ENCODE data around the gene THSD4.

The THSD4 gene

DNA sequence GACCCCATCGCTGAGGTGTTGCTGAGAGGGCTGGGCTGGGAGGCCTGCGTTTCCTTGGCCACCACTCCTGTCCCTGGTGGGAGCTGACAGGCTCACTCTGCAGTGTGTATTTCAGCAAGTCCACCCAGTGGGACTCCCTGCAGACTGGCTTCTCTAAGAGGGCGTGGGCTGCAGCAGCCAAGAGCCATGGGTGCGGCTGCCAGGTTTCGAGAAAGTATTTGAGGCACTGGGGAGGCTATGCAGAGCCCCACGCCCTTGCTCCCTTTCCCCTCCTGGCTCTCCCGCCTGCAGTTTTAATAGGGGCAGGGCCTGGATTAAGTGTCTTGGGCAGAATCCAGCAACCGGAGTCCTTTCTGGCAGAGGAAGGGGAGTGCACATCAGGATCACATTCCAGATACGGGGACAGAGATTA is 242.1 kb downstream of the THSD4 start:
- peak; percentile 35 for DNase-seq (ENCODE audit: low read depth)
- H3K4me3 ChIP-seq (ENCODE audit: low read length) = no peak overlapping the region
- TF ChIP-seq, protein P1, sequence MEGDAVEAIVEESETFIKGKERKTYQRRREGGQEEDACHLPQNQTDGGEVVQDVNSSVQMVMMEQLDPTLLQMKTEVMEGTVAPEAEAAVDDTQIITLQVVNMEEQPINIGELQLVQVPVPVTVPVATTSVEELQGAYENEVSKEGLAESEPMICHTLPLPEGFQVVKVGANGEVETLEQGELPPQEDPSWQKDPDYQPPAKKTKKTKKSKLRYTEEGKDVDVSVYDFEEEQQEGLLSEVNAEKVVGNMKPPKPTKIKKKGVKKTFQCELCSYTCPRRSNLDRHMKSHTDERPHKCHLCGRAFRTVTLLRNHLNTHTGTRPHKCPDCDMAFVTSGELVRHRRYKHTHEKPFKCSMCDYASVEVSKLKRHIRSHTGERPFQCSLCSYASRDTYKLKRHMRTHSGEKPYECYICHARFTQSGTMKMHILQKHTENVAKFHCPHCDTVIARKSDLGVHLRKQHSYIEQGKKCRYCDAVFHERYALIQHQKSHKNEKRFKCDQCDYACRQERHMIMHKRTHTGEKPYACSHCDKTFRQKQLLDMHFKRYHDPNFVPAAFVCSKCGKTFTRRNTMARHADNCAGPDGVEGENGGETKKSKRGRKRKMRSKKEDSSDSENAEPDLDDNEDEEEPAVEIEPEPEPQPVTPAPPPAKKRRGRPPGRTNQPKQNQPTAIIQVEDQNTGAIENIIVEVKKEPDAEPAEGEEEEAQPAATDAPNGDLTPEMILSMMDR (conservative IDR thresholded peaks at IDR 0.05; ENCODE audit: low read depth, low read length) = no peak

DNA sequence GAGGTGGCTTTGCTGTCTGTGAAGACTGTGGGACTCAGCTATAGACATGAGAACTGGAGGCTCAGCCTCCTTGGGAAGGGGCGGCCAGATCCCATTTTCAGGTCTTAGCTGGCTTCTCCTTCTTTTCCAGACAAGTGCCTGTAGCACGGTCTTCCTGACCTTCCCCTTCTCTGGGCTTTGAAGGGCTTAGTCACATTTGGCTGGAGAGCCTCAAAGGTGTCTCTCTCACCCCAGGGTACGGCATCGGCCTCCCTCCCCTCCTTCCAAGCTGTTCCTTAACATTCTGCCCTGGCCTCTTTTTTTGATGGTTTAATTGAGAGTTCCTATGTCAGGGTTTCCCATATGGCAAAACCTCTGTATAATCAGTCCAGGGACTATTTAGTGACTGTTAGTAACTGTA is 242.7 kb downstream of the THSD4 start:
- TF ChIP-seq, protein P1 (conservative IDR thresholded peaks at IDR 0.05; ENCODE audit: low read depth, low read length) = no peak
- H3K4me3 ChIP-seq (ENCODE audit: low read length) = no peak overlapping the region
- DNase-seq (ENCODE audit: low read depth) = no peak

DNA sequence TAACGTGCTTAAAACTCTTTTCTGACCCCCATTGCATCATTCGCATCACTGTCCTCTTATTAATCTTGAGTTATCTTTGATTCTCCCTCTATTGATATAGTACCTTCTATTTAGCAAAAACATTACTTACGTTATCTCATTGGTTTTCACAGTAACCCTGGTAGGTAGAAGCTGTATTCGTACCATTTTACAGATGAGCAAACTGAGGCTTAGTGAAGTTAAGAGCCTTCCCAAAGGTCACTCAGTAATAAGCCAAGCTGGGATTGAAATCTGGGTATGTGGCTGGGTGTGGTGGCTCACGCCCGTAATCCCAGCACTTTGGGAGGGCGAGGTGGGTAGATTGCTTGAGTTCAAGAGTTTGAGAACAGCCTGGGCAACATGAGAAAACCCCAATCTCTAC is 244.0 kb downstream of the THSD4 start:
- no peak overlapping the region for H3K4me3 ChIP-seq (ENCODE audit: low read length)
- no peak for DNase-seq (ENCODE audit: low read depth)
- TF ChIP-seq, protein P1 (conservative IDR thresholded peaks at IDR 0.05; ENCODE audit: low read depth, low read length) = no peak

DNA sequence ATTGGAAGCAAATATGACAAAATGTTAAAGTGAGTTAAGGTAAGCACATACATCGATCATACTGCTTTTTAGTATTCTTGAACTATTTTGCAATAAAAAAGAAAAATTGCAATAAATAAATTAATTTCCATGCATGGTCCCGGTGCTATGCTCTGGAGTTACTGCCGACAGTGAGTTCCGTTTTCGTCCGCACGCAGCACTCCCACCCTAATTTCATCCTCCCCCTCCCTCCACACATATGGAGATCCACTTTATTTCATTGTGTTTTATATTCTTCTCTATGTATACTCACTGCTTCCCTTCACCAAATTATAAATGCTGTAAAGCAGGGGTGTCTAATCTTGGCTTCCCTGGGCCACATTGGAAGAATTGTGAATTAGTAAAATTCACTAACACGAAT is 247.3 kb downstream of the THSD4 start:
- no peak overlapping the region for H3K4me3 ChIP-seq (ENCODE audit: low read length)
- TF ChIP-seq, protein P1 (conservative IDR thresholded peaks at IDR 0.05; ENCODE audit: low read depth, low read length) = no peak
- no peak for DNase-seq (ENCODE audit: low read depth)

DNA sequence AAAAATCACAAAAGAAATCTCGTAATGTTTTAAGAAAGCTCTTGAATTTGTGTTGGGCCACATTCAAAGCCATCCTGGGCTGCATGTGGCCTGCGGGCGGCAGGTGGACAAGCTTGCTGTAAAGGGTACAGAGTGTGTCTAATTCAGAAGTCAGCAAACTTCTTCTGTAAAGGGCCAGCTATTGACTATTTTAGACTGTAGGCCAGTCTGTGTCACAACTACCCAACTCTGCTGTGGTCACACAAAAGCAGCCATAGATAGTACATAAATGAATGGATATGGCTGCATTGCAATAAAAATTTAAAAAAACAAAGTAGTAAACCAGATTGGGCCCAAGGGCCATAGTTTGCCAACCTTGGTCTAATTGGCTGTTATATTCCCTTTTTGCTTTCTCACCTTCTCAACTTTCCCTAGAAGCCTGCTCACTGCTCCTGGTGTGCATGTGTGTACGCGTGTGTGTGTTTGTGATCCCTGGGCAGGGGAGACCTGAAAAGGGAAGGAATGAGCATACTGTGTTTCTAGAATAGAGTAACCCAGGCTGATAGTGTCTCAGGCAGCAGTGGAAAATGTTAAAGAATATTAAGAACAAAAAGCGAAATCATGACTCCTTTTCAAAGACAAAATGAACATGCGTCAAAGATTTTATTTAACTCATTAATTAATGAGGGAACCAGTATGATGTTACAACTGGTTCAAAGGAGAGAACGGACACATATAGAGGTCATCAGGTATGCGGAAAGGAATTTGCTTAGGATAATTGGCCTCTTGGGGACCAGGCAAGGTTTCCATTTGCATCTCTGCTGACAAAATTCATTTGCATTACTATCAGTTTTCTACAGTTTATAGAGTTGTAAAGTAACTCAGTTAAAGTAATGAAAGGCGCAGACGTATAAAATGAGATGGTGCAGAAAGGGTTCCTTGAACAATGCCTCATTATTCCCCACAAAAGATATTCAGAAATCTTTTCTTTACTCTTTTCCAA is 248.0 kb downstream of the THSD4 start:
- TF ChIP-seq, protein P1 (conservative IDR thresholded peaks at IDR 0.05; ENCODE audit: low read depth, low read length) = no peak
- DNase-seq (ENCODE audit: low read depth) = no peak

DNA sequence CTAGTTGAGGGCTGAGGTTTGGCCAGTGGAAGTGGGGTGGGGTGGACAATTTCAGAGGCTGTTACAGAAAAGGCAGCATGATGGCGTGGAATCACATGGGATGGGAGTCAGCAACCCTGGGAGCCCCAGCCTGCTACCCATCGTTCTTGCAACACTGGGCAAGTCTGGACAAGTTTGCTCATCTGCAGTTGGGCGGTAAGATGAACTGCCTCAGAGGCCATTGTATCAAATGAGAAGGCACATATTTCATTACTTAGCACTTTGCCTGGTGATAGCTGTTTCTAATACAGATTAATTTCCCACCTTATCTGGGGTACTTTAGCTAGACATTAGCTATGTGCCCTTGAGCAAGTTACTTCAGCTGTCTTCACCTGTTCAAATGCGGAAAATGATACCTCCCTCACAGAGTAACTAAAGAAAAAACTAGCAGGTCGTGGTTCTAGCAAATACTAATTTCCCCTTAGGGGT is 248.9 kb downstream of the THSD4 start:
- no peak overlapping the region for H3K4me3 ChIP-seq (ENCODE audit: low read length)
- no peak for DNase-seq (ENCODE audit: low read depth)
- TF ChIP-seq, protein P1 (conservative IDR thresholded peaks at IDR 0.05; ENCODE audit: low read depth, low read length) = no peak

More for the DNA sequence above, 248.0 kb downstream of the THSD4 start:
- H3K4me3 ChIP-seq (ENCODE audit: low read length) = no peak overlapping the region

DNA sequence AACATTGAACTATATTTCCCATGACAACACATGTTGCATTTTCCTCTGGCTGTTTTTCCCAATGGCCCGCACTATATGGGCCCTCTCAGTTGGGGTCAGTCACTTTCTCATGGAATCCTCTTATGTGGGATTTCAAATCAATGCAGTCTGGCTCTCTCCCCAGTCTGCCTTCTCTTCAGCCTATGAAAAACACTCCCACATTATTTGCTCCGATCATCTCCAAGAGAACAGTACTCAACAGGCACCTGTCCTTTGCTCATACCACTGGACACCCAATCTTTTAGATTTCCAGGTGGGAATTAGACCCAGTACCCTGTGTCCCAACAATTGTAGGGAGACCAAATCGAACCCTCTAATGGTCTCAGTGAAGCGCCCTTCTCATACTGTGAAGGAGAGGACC is 251.3 kb downstream of the THSD4 start:
- H3K4me3 ChIP-seq (ENCODE audit: low read length) = no peak overlapping the region
- DNase-seq (ENCODE audit: low read depth) = no peak
- TF ChIP-seq, protein P1 (conservative IDR thresholded peaks at IDR 0.05; ENCODE audit: low read depth, low read length) = no peak

Measured in retinal pigment epithelial cell (primary cell).